CD14-positive monocyte (primary cell): Measurements from ENCODE around the gene PDE4DIP. TPM values are rescaled to one million over a fixed set of nuclear protein-coding genes. Genes with fewer than 3 reads are reported as not detected.
"Not testable (repeated sequence)": the region's sequence is repeated elsewhere in the genome, so short reads cannot be mapped to it uniquely, and the experiment has no call there.

Source experiments
- DNase-seq, 3 donors: peaks; one replicate each; pipeline ENCODE4 v3.0.0-alpha.2; 2011 to 2022
- H2AFZ ChIP-seq: 2 replicates; pipeline ENCODE4 v1.6.0; 2012; ENCODE audit warnings: mild to moderate bottlenecking, low read depth, low read length, inconsistent platforms; ENCODE audit not compliant: insufficient read depth, poor library complexity, severe bottlenecking
- H3K27ac ChIP-seq, 2 donors: 1 replicate in 1 of 2; 2 replicates in 1 of 2; pipeline ENCODE4 v1.5.1; 2012 to 2013; ENCODE audit warnings: low read length in 2 of 2, control low read depth in 1 of 2, inconsistent platforms in 1 of 2, low read depth in 1 of 2, mild to moderate bottlenecking in 1 of 2
- H3K27me3 ChIP-seq, 2 donors: one replicate each; pipeline versions ENCODE4 v1.6.0 to v1.6.1; 2011 to 2013; ENCODE audit warnings: low read length in 2 of 2; ENCODE audit not compliant: control insufficient read depth in 2 of 2, insufficient read depth in 2 of 2
- H3K36me3 ChIP-seq, 2 donors: replicated peaks in 1 of 2; 1 replicate in 1 of 2; 2 replicates in 1 of 2; pipeline versions ENCODE4 v1.5.1 to v1.6.1; 2012 to 2013; ENCODE audit warnings: low read length in 2 of 2, control low read depth in 1 of 2, inconsistent platforms in 1 of 2, mild to moderate bottlenecking in 1 of 2; ENCODE audit not compliant: insufficient read depth in 2 of 2, control insufficient read depth in 1 of 2
- H3K4me1 ChIP-seq, 2 donors: 1 replicate in 1 of 2; 2 replicates in 1 of 2; pipeline versions ENCODE4 v1.5.1 to v1.6.1; 2012 to 2013; ENCODE audit warnings: low read length in 2 of 2, control low read depth in 1 of 2, inconsistent platforms in 1 of 2, mild to moderate bottlenecking in 1 of 2, moderate library complexity in 1 of 2; ENCODE audit not compliant: insufficient read depth in 2 of 2, control insufficient read depth in 1 of 2
- H3K4me2 ChIP-seq: replicated peaks from 2 replicates; pipeline ENCODE3; 2012; ENCODE audit warnings: low read length, moderate library complexity, mild to moderate bottlenecking; ENCODE audit not compliant: poor library complexity, severe bottlenecking; ENCODE audit errors: extremely low read depth
- H3K4me3 ChIP-seq, 3 experiments: fragments of 200-600 bp in 1 of 3; sonication (generic) in 1 of 3; replicated peaks in 1 of 3; 1 replicate in 2 of 3; 2 replicates in 1 of 3; pipeline ENCODE4 v1.5.1; 2011 to 2013; ENCODE audit warnings: low read length in 3 of 3, mild to moderate bottlenecking in 3 of 3, control low read depth in 2 of 3, low read depth in 2 of 3, inconsistent platforms in 1 of 3, moderate library complexity in 1 of 3
- H3K79me2 ChIP-seq: 2 replicates; pipeline ENCODE4 v1.6.0; 2012; ENCODE audit warnings: mild to moderate bottlenecking, control low read depth, inconsistent platforms, low read length, moderate library complexity; ENCODE audit not compliant: insufficient read depth
- H3K9ac ChIP-seq: 2 replicates; pipeline ENCODE4 v1.6.0; 2017; ENCODE audit warnings: low read length, mild to moderate bottlenecking; ENCODE audit not compliant: insufficient read depth, poor library complexity, severe bottlenecking
- H3K9me3 ChIP-seq, 2 donors: replicated peaks in 1 of 2; 1 replicate in 1 of 2; 2 replicates in 1 of 2; pipeline versions ENCODE4 v1.5.1 to v1.6.1; 2012 to 2013; ENCODE audit warnings: low read length in 2 of 2, control low read depth in 1 of 2; ENCODE audit not compliant: control insufficient read depth in 1 of 2, insufficient read depth in 1 of 2
- H4K20me1 ChIP-seq: 2 replicates; pipeline ENCODE4 v1.6.0; 2012; ENCODE audit warnings: mild to moderate bottlenecking, low read length, control low read depth, moderate library complexity; ENCODE audit not compliant: insufficient read depth
- H3K27ac Mint-ChIP-seq, 7 donors: one replicate each; pipeline ENCODE4 v1.8.0; 2020; ENCODE audit warnings: mild to moderate bottlenecking in 7 of 7, mixed read lengths in 7 of 7, moderate library complexity in 6 of 7, inconsistent platforms in 2 of 7
- H3K27me3 Mint-ChIP-seq, 3 donors: one replicate each; pipeline ENCODE4 v1.8.0; 2021 to 2022; ENCODE audit warnings: low read depth in 3 of 3, mild to moderate bottlenecking in 3 of 3, mixed read lengths in 3 of 3, moderate library complexity in 3 of 3, inconsistent platforms in 1 of 3
- H3K36me3 Mint-ChIP-seq, 2 donors: one replicate each; pipeline ENCODE4 v1.8.0; 2020; ENCODE audit warnings: mixed read lengths in 2 of 2, inconsistent platforms in 1 of 2, mild to moderate bottlenecking in 1 of 2
- H3K4me1 Mint-ChIP-seq: one replicate; pipeline ENCODE4 v1.8.0; 2020; ENCODE audit warnings: mild to moderate bottlenecking, mixed read lengths
- H3K4me3 Mint-ChIP-seq, 2 donors: one replicate each; pipeline ENCODE4 v1.8.0; 2020; ENCODE audit warnings: mild to moderate bottlenecking in 2 of 2, mixed read lengths in 2 of 2, moderate library complexity in 1 of 2
- H3K9me3 Mint-ChIP-seq, 7 donors: one replicate each; pipeline ENCODE4 v1.8.0; 2020 to 2022; ENCODE audit warnings: mixed read lengths in 7 of 7, mild to moderate bottlenecking in 6 of 7, moderate library complexity in 6 of 7, inconsistent platforms in 2 of 7
- WGBS: methylation state at CpG from one replicate; pipeline ENCODE4 v1.1.5; 2013; ENCODE audit warnings: missing lambda C conversion rate; ENCODE audit not compliant: insufficient coverage; 5-methylcytosine and 5-hydroxymethylcytosine counted together
- intact Hi-C, 2 donors: fragments of 100-400 bp; cut with micrococcal nuclease; formaldehyde crosslinking; loops; one replicate each; pipeline versions ENCODE4 v1.15.0 to v1.15.1; 2023
- polyA plus RNA-seq, 3 donors: library from polyadenylated mRNA; depleted of rRNA in 1 of 3; unstranded in 2 of 3; stranded (reverse) in 1 of 3; fragments of 300-500 nt in 2 of 3; fragments of >200 nt in 1 of 3; fragmentation: Illumina TruSeq in 2 of 3; gene quantifications; 1 replicate in 2 of 3; 2 replicates in 1 of 3; pipeline ENCODE4 v1.2.3, GENCODE V29; 2012 to 2021

PDE4DIP gene
- polyA plus RNA-seq, 3 donors = 11.6 to 22.5 (median 14.6) TPM

DNA sequence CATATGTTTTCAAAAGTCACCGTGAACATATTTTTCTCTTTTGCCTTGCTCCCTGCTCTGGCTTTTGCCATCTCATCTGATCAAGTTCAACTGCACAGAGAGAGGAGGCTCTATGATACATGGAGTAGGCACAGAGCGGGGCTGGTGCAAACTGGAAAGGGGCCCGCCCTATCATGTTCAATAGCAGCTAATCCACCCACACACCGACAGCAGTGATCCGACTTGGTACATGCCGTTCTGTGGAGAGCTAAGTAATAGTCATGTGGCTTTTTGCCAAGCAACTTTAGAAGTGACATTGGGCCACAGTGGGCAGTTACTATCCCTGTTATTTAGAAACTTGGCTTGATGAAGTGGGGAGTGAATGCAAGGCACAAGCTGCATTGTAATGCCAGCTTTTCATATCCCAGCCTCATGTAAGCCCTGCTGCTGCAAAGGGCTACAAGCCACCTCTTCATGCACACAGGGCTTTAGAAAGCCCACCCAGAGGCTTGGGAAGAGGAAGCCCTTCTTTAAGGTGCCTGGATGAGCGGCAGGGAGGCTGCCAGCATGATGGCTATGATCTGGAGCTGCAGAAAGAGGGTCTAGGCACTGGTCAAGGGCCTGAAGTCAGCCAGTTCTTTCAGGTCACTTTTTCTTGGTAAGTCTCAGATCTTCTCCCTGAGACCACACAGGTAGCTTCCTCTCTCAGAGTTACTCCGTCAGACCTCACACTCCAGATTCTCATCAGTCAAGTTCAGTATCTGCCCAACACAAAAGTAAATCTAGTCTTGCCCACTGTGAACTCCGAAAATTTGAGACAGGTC is 57.1 kb downstream of the PDE4DIP start:
- H3K9ac ChIP-seq, H4K20me1 ChIP-seq, intact Hi-C loops, H3K36me3 ChIP-seq, H3K27ac Mint-ChIP-seq, H3K9me3 ChIP-seq, H3K27me3 Mint-ChIP-seq, H3K27ac ChIP-seq, H3K4me3 ChIP-seq, H3K27me3 ChIP-seq, H3K4me3 Mint-ChIP-seq, H2AFZ ChIP-seq, H3K4me1 Mint-ChIP-seq, H3K36me3 Mint-ChIP-seq, H3K4me2 ChIP-seq, H3K9me3 Mint-ChIP-seq, H3K79me2 ChIP-seq, H3K4me1 ChIP-seq, DNase-seq: not testable (repeated sequence)
- no CpG with 5 or more reads among the region's 9 CpGs for WGBS

DNA sequence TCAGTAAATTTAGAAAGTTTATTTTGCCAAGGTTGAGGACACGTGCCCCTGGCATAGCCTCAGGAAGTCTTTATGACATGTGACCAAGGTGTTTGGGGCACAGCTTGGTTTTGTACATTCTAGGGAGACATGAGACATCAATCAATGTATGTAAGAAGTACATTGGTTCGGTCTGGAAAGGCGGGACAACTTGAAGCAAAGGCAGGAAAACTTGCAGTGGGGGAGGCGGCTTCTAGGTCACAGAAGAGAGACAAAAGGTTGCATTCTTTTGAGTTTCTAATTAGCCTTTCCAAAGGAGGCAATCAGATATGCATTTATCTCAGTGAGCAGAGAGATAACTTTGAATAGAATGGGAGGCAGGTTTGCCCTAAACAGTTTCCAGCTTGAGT is 57.7 kb downstream of the PDE4DIP start:
- H3K9ac ChIP-seq, H3K4me1 Mint-ChIP-seq, H3K4me1 ChIP-seq, H3K27me3 ChIP-seq, H3K36me3 Mint-ChIP-seq, H3K36me3 ChIP-seq, H3K4me3 ChIP-seq, H4K20me1 ChIP-seq, H3K79me2 ChIP-seq, H3K4me2 ChIP-seq, H3K9me3 ChIP-seq, H3K9me3 Mint-ChIP-seq, H3K27me3 Mint-ChIP-seq, H3K27ac ChIP-seq, H2AFZ ChIP-seq, DNase-seq, intact Hi-C loops, H3K27ac Mint-ChIP-seq, H3K4me3 Mint-ChIP-seq: not testable (repeated sequence)
- WGBS = no CpG with 5 or more reads among the region's 4 CpGs

GRCh38 chr1:148909219-148909826 is 65.1 kb downstream of the PDE4DIP start:
- H3K4me1 ChIP-seq, H3K4me1 Mint-ChIP-seq, H3K27ac Mint-ChIP-seq, H3K27ac ChIP-seq, H3K79me2 ChIP-seq, H3K4me2 ChIP-seq, DNase-seq, H4K20me1 ChIP-seq, H3K36me3 Mint-ChIP-seq, intact Hi-C loops, H3K27me3 ChIP-seq, H3K9me3 ChIP-seq, H3K9me3 Mint-ChIP-seq, H3K36me3 ChIP-seq, H3K4me3 Mint-ChIP-seq, H2AFZ ChIP-seq, H3K27me3 Mint-ChIP-seq, H3K9ac ChIP-seq, H3K4me3 ChIP-seq: not testable (repeated sequence)
- no CpG with 5 or more reads among the region's 4 CpGs for WGBS

- DNase-seq, H3K9me3 Mint-ChIP-seq, H3K9me3 ChIP-seq, H4K20me1 ChIP-seq, H3K9ac ChIP-seq, H3K27me3 Mint-ChIP-seq, H3K79me2 ChIP-seq, H3K4me3 ChIP-seq, H3K27ac ChIP-seq, H3K36me3 ChIP-seq, H3K4me1 ChIP-seq, H3K36me3 Mint-ChIP-seq, H3K4me3 Mint-ChIP-seq, intact Hi-C loops, H3K4me2 ChIP-seq, H2AFZ ChIP-seq, H3K27ac Mint-ChIP-seq, H3K4me1 Mint-ChIP-seq, H3K27me3 ChIP-seq: not testable (repeated sequence)
- no CpG with 5 or more reads among the region's 5 CpGs for WGBS
Observed at GRCh38 chr1:148911303-148911928, 67.2 kb downstream of the PDE4DIP start.
